CD4-positive, alpha-beta T cell treated with Interleukin-1 beta for 1 hour (primary cell): ENCODE data around the gene RHEX.
"Not testable (repeated sequence)": the region's sequence is repeated elsewhere in the genome, so short reads cannot be mapped to it uniquely, and the experiment has no call there.

Experiments
- DNase-seq, 2 donors: peaks; one replicate each; pipeline ENCODE4 v3.0.0-alpha.2; 2020 to 2022

RHEX gene

DNA sequence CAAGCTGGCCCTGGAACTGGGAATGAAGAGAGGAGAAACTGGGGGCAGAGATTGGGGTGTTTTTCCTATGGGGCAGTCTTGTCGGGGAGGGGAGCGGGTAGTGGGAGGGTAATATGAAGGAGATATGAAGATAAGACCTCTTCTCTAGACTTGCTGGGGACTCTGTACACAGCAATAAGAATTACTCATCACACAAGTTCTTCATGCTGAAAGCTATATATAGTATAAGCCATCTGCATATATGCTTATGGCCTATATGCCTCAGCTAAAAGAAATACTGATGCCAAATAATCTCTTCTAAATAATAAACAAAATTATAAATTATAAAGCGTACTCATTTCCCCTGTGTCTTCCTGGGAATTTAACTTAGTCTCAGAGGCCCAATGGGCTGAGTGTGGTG, 7.9 kb downstream of the RHEX start:
- no peak for DNase-seq

DNA sequence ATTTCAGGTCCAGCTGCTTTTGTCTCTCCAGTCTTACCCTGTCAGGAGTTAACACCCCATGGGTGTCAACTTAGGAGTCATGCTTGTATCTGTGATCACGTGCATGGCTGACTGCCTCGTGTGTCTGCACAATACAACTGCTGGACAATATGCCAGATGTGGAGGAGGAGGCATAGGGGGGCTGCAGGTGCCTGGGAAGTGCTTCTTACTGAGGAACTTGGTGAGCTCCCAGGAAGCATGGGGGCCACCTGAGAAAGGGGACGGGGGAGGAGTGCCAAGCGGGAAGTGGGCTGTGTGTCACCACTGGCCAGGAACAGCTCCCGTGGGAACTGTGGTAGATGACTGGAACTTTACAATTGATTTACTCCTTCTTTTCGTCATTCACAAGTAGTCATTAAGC, 9.5 kb downstream of the RHEX start:
- no peak for DNase-seq

DNA sequence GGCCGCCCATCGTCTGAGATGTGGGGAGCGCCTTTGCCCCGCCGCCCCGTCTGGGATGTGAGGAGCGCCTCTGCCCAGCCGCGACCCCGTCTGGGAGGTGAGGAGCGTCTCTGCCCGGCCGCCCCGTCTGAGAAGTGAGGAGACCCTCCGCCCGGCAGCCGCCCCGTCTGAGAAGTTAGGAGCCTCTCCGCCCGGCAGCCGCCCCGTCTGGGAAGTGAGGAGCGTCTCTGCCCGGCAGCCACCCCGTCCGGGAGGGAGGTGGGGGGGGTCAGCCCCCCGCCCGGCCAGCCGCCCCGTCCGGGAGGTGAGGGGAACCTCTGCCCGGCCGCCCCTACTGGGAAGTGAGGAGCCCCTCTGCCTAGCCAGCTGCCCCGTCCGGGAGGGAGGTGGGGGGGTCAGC, 11.0 kb downstream of the RHEX start:
- DNase-seq, result not testable (repeated sequence)

DNA sequence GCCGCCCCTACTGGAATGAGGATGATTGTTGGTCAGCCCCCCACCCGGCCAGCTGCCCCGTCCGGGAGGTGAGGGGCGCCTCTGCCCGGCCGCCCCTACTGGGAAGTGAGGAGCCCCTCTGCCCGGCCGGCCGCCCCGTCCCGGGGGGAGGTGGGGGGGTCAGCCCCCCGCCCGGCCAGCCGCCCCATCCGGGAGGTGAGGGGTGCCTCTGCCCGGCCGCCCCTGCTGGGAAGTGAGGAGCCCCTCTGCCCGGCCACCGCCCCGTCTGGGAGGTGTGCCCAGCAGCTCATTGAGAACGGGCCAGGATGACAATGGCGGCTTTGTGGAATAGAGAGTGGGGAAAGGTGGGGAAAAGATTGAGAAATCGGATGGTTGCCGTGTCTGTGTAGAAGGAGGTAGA, 11.5 kb downstream of the RHEX start:
- not testable (repeated sequence) for DNase-seq

DNA sequence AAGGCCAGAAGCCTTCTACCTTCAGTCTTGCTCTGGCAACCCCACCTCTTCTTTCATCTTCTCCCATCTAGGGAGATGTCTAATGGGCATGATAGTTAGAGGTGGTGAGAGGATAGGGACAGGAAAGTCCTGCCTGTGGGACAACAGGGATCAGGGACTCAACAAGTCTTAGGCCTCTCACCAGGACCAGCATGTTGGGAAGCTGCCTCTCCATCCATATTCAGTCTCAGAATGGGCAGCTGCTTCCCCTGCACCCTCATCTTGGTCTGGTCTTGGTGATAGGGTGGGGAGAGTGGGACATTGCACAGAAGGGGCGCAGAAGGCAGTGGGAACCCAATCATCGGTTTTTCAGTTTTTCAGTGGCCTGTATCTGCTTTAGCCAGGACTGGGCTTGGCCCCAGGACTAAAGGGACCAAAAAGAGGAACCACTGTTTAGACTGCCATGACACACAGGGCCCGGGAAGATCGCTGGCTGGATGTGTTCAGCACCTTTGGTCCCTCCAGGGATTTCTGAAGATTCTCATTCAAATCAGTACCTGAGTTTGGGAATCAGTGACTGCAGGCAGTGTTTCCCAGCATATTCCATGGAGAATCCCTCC, 12.7 kb downstream of the RHEX start:
- no peak for DNase-seq

DNA sequence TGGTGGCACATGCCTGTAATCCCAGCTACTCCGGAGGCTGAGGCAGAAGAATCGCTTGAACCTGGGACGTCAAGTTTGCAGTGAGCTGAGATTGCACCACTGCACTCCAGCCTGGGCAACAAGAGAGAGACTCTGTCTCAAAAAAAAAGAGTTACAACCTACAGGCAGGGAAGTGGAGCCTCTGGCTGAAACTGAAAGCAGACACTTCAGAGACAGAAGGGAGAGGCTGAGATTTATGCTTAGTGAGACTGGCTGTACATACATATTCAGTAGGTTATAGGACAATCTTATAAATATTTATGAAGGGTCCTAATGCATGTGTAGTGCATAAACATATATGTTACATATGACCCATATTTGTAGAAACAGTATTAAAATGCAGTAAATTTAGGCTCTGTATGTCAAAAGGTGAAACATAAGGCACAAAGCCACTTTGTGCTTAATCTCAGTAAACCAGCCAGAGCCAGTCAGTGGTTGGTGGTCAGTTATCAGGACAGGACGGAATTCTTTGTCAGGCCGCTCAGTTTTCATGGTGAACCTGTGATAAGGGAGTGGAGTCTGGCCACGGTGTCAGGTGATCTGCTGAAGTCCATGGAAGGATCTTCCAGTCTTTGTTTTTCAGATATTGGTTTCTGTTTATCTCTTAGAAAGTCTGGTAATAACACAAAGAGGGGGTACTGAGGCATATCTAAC, 13.7 kb downstream of the RHEX start:
- no peak for DNase-seq

DNA sequence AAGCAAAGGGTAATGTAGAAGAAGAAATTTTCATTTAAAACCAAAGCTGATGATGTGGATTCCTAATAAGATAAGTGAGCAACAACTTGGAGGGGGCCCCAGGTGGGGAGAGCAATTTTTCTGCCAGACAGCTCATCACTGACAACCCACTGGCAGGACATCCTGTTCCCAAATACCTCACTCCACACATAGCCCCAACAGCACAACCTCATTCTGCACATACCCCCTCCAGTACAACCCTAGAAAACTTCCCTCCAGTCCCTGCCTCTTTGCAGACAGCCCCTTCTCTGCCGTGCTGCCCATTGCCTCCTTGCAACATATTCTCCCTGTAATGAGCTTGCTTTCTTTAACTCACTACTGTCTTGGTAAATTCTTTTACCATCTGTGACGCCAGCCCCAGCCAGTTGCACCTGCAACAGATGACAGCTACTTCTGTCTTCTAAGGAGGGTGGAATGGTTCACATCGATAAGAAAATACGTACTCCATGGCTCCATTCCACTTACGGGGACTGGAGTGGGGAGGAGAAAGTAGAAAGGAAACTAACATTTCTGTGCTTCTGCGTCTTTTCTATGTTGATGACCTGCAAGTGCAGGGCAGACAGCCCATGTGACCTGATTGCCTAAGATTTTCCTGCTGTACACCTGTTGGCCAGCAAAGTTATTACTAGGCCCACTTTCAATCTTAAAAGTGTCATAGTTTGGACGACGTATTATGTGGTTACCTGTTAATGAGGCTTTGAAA, 14.7 kb downstream of the RHEX start:
- DNase-seq, result no peak

DNA sequence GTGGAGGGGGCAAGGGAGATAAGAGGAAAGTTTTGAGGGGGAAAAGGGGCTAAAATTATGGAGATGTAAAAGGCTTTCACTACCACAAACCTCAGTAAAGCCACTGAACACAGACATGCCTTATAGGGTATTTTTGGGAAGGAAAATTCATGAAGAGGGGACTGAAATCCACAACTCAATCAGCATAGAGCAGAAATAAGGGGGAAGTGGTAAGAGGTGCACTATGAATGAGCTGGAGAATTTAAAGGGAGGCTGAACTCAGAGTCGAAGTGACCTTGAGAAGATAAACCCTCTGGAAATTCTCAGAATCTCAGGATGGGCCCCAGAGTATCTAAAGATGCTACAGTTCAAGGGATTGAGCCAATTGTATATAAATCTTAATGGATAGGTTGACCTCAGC, 15.3 kb downstream of the RHEX start:
- DNase-seq, result no peak

DNA sequence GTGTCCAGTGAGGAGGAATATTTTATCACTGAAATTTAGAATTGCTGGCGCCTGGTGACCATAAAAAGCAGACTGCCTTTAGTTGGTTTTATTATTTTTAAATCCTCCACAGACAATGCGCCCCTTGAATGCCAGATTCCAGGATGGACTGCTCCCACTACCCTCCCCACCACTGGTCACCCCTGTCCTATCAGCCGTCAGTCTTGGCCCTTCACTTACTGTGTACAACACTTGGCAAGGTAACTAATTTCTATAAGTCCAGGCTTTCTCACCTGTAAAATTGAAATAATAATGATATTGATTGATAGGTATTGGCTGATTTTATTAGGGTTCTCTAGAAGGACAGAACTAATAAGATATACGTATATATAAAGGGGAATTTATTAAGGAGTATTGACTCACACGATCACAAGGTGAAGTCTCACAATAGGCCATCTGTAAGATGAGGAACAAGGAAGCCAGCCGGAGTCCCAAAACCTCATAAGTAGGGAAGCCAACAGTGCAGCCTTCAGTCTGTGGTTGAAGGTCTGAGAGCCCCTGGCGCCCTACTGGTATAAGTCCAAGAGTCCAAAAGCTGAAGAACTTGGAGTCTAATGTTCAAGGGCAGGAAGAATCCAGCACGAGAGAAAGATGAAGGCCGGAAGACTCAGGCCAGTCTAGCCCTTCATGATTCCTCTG, 17.8 kb downstream of the RHEX start:
- DNase-seq, result no peak

DNA sequence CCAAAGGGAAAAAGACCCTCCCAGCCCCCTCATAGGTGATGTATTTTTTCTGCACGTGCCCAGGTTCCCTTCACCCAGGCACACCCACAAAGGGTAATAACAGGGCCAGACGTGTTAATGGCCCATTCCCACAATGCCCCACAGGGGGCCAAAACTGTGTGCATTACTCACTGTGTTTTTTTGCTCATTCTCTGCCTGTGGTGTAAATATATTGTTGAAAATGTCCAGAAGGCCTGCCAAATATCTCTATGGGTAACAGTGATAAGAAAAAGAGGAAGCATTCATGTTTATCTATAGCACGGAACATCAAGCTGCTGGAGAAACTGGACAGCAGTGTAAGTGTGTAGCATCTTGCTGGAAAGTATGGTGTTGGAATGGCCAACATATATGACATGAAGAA, 21.9 kb downstream of the RHEX start:
- no peak for DNase-seq

DNA sequence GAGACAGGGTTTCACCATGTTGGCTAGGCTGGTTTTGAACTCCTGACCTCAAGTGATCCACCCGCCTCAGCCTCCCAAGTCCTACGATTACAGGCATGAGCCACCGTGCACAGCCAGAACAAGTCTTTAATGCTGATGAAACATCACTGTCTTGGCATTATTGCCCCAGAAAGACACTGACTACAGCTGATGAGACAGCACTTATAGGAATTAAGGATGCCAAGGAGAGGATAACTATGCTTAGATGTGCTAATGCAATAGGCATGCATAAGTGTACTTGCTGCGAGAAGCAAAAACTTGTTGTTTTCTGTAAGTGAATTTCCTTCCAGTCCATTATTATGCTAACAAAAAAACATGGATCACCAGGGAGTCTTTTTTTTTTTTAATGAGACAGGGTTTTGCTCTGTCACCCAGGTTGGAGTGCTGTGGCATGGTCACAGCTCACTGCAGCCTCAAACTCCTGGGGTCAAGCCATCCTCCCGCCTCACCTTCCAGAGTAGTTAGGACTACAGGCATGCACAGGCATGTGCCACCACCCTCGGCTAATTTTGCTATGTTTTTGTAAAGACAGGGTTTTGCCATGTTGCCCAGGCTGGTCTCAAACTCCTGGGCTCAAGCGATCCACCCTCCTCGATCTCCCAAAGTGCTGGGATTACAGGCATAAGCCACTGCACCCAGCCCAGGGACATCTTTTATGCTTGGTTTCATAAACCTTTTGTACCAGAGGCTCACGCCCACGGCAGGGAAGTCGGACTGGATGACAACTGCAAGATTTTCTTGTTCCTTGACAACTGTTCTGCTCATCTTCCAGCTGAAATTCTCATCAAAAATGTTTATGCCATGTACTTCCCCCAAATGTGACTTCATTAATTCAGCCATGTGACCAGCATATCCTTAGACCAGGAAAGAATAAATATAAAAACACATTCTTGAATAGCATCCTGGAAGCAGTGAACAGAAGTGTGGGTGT, 23.1 kb downstream of the RHEX start:
- DNase-seq, result no peak

DNA sequence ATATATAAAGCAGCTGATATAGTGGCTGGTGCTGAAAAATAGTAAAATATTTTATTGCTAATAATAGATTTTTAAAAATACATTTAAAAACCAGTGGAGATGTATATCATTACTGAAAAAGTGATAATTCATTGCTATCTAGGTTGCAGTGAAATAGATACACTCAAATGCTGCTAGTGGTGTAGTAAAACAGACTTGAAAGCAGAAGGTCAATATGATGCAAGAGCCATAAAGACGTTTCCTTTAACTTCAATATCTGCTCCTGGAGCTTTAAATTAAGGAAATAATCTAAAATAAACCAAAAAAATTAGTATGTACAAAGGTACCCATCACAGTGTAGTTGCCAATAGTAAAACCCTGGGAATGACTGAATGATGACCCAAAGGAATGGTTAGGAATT, 26.2 kb downstream of the RHEX start:
- DNase-seq, result no peak

DNA sequence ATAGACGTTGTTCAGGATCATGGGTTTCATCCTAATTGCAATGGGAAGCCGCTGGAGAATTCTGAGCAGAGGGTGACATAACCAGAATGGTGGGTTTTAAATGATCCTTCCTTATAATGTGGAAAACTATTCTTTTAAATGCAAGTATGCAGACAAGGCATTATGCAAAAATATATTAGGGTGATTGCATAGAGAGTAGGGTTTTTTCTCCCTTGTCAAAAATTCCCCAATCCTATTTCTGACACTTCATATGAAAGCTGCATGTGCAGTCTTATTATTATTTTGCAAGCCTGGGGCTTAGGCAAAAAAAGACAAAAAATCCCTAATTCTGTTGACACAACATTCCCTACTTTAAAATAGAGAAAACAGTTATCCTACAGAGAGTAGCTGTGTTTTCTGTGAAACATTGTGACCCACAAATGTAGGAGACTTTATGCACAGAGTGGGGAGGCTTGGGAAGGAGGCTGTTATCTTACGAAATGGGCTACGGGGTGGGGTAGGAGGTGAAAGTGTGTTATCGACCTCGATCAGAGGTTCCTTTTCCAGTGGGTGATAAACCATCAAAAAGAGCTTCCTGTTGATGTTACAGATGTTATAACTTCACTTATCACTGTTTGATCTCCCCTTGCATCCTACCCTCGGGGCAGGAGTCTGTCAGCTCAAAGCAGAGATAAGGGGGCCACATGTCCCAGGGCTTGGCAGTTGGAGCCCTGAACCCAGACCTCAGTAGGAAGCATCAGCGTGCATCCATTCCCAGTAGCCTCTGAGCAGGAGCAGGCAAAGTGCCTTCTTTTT, 27.2 kb downstream of the RHEX start:
- no peak for DNase-seq

DNA sequence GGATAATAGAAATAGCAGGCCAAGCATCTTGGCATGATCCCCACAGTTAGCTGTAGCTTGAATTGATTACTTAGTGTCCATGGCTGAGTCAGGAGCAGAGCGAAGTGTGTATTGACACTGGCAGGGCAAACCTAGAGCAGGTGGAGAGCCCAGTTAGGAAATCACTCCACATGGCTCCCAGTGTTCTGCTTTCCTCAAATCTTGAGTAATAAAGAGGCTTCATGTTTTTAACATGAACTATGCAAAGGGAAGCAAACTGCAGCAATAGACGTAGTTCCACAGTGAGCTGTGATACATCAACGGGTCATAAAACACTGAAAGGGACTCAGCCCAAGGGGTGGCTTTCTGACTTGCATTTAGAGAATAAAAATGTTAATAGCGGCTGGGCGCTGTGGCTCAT, 28.9 kb downstream of the RHEX start:
- no peak for DNase-seq

DNA sequence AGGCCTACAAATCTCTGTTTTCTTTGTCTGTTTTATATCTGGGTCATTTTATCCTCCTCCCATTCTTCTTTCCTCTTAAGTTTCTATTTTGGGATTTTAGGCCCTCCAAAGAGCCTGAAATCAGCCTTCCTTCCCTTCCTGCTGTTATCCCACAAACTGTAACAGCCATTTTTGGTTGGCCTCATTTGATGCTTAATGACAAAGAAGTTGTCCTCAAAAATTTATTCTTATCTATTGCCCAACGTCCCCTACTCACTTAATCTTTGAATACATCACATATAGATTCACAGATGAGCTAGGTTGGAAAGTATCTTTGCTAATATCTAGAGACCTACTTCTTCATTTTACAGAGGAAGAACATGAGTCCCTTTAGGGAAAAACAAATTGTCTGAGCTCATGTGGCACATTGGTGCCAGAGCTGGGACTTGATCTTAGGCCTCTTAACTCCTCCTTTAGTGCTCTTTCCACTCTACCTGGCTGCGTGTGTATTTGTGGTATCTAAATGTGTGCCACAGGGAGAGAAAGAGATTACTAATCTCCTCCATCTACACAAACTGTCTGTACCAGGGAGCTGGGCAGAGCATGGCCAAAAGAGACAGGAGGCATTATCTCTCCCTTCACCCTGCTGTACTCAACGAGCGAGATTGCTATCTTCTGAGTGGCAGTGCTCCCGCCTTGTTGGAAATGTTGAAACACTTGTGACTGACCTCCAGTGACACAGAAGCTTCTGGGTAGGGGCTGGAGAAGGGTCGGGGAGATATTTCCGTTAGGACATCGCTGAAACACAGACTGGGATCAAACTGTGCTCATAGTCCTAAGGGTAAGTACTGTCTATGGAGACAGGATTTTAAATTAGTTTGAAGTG, 30.1 kb downstream of the RHEX start:
- DNase-seq, result no peak

DNA sequence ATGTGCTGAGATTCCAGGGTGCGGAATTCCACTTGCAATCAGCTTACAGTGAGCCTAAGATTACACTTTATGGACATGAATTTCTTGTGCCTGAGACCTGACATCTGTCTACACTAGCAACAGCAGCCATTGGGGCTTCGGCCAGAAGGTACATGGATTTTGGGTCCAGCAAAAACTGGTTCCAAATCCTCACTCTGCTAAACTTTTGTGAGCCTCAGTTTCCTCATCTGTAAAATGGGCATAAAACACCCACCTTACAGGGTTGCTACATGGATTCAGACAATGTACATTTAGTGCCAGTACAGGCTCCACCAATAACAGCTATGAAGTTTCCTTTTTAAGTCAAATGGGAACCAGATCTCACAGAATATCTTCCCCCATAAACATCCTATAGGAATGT, 30.8 kb downstream of the RHEX start:
- DNase-seq, result no peak

DNA sequence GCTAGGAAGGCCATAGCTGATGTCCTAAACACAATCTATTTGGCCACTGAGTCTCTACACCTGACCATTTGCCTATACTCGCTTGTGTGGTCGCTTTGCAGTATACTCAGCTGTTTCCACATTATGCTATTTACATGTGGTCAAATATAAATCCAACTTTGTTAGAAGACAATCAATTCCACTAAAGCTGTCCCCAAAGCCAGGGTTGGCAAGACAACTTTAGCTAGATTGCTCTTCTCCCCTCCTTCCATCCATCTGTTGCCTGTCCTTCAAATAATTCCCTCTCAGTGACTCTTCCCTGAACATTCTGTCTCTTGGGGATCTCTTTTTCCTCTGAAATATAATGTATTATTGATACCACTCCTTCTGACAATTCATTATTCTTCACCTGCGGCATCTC, 34.1 kb downstream of the RHEX start:
- no peak for DNase-seq

DNA sequence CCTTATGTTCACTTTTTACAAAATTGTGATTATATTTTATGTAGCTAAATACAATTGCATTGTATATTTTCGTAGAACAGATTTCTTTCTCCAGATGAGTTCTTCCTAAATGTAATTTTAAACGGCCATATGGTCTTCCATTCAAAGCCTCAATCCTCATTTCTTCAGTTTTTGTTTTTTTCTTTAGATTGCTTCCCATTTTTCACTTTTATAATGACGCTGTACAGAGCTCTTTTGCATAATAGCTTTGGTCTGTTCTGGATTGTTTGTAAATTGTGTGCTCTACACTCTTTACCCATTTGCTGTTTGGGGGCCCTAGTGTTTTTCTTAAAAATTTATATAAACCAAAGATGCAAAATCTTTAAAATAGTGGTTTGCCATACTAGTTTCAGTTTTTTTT, 36.4 kb downstream of the RHEX start:
- no peak for DNase-seq

DNA sequence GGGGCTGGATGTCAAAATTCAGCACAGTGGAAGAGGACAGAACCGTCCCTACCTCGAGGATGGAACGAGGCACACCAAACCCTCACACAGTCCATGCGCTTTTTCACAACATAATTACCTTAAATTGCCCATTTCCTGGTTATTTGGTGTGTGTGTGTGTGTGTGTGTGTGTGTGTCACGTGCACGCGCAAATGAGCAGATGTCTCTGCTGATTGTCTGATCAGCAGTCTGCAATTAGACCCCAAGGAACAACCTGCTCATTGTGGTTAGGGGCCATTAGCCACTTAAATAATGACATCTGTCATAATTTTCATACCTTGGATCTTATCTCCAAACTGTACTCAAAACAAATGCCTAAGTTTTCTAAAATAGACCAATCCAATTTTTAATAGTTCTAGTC, 41.1 kb downstream of the RHEX start:
- DNase-seq, result no peak

DNA sequence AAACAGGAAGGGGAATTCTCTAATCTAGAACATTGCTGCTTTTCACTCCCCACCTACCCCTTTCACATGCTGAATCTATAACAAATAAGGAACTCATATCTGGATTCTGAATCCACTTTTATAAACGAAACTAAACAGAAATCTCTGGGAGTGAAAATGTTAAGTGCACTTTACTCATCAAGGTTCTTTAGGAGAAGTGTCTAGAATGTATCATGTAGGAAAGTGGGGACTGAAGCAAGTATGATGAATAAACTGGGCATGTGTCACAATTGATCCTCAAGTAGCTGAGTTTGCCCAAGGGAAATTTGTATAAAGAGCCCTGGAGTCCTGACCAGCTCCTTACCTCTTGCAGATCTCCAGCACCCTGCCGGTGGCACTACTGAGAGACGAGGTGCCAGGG, 44.4 kb downstream of the RHEX start:
- DNase-seq, result no peak
